Stimulated activated CD4-positive, alpha-beta T cell treated with anti-CD3 and anti-CD28 coated beads, Interleukin-2, amount 100 ng/mL, for 48 hours (primary cell): ENCODE results near the gene DSCAM.

Source experiments
- DNase-seq, 2 donors: peaks; one replicate each; pipeline ENCODE4 v3.0.0-alpha.2; 2020

Gene DSCAM

GRCh38 chr21:40531431-40532110 is 315.4 kb downstream of the DSCAM start:
- no peak for DNase-seq

GRCh38 chr21:40531016-40531415 is 315.9 kb downstream of the DSCAM start:
- DNase-seq = no peak

- DNase-seq = no peak
These were observed 329.3 kb downstream of the DSCAM start for GRCh38 chr21:40517646-40518045.

- DNase-seq = no peak
These were observed 330.6 kb downstream of the DSCAM start for GRCh38 chr21:40516335-40516734.

GRCh38 chr21:40512590-40512989 is 334.4 kb downstream of the DSCAM start:
- DNase-seq = peak; percentile 2 to 11

- no peak for DNase-seq
These were observed 339.0 kb downstream of the DSCAM start for GRCh38 chr21:40507978-40508377.

- DNase-seq = no peak
These were observed 341.3 kb downstream of the DSCAM start for GRCh38 chr21:40505681-40506080.

GRCh38 chr21:40505244-40505643 is 341.7 kb downstream of the DSCAM start:
- no peak for DNase-seq

- no peak for DNase-seq
These were observed 342.1 kb downstream of the DSCAM start for GRCh38 chr21:40504825-40505224.

- DNase-seq = no peak
These were observed 350.8 kb downstream of the DSCAM start for GRCh38 chr21:40496116-40496515.

- DNase-seq = no peak
These were observed 356.6 kb downstream of the DSCAM start for GRCh38 chr21:40490408-40490807.

- DNase-seq = no peak
These were observed 358.0 kb downstream of the DSCAM start for GRCh38 chr21:40489001-40489400.

GRCh38 chr21:40481764-40482163 is 365.2 kb downstream of the DSCAM start:
- no peak for DNase-seq

- DNase-seq = no peak
These were observed 372.4 kb downstream of the DSCAM start for GRCh38 chr21:40474513-40474912.

GRCh38 chr21:40472013-40472412 is 374.9 kb downstream of the DSCAM start:
- DNase-seq = no peak

GRCh38 chr21:40471103-40471502 is 375.9 kb downstream of the DSCAM start:
- DNase-seq = no peak

GRCh38 chr21:40466893-40467483 is 380.0 kb downstream of the DSCAM start:
- no peak for DNase-seq

GRCh38 chr21:40465382-40465781 is 381.6 kb downstream of the DSCAM start:
- DNase-seq = no peak

GRCh38 chr21:40463176-40463575 is 383.8 kb downstream of the DSCAM start:
- DNase-seq = no peak

GRCh38 chr21:40461008-40461407 is 385.9 kb downstream of the DSCAM start:
- no peak for DNase-seq

- DNase-seq = no peak
These were observed 389.2 kb downstream of the DSCAM start for GRCh38 chr21:40457741-40458140.

- DNase-seq = no peak
These were observed 392.9 kb downstream of the DSCAM start for GRCh38 chr21:40454057-40454456.

GRCh38 chr21:40453183-40453582 is 393.8 kb downstream of the DSCAM start:
- DNase-seq = no peak

- DNase-seq = no peak
These were observed 394.4 kb downstream of the DSCAM start for GRCh38 chr21:40452548-40452947.

GRCh38 chr21:40447016-40447415 is 399.9 kb downstream of the DSCAM start:
- no peak for DNase-seq
